HCT116 (cell line): ENCODE results near the gene LAIR1. TPM values are rescaled to one million over a fixed set of nuclear protein-coding genes. Genes with fewer than 3 reads are reported as not detected.
"Not testable (repeated sequence)": the region's sequence is repeated elsewhere in the genome, so short reads cannot be mapped to it uniquely, and the experiment has no call there.

Experiments used
- ATAC-seq: fragments of 200-7000 bp; cut with Tn5 transposase; 2 replicates; pipeline ENCODE4 v1.9.1; 2020; ENCODE audit warnings: mild to moderate bottlenecking, moderate library complexity
- BruUV-seq: library from RNA; stranded (reverse); fragments of 400-500 nt; replicated peaks from 2 replicates; lab custom pipeline; 2021; lab: Mats Ljungman, UMichigan
- CTCF ChIA-PET: fragments of 300-600 bp; sonication (Branson Sonifier 250); formaldehyde crosslinking; loops from one replicate; lab custom pipeline; 2021; ENCODE audit warnings: antibody characterized with exemption; lab: Charles Lee
- POLR2A ChIA-PET: fragments of 300-600, 350-600 bp; sonication (Branson Sonifier 250); formaldehyde crosslinking; loops from one replicate; lab custom pipeline; 2021; ENCODE audit warnings: antibody characterized with exemption; lab: Charles Lee
- RAD21 ChIA-PET, 2 experiments: fragments of 300-600 bp; sonication (Branson Sonifier 250); formaldehyde crosslinking; loops; one replicate each; lab custom pipeline; 2023; ENCODE audit warnings: low total read pairs in 2 of 2; ENCODE audit not compliant: uncharacterized antibody in 2 of 2, unreplicated experiment in 2 of 2, low non-redundant PET in 1 of 2; lab: Charles Lee
- DNase-seq: peaks from one replicate; pipeline ENCODE4 v3.0.0-alpha.2; 2010; ENCODE audit warnings: low read depth, low spot score
- H2AFZ ChIP-seq: fragments of 200-600 bp; shearing (Covaris generic), sonication (generic); 2 replicates; pipeline ENCODE4 v1.6.1; 2017; ENCODE audit warnings: low read depth, mixed run types, mixed read lengths, antibody characterized with exemption, low read length; ENCODE audit not compliant: poor library complexity, severe bottlenecking
- H3K27ac ChIP-seq: 2 replicates; pipeline ENCODE4 v1.5.1; 2012; ENCODE audit warnings: low read depth, low read length
- H3K27me3 ChIP-seq: fragments of 200-600 bp; sonication (generic); 2 replicates; pipeline ENCODE4 v1.6.1; 2016; ENCODE audit warnings: mixed run types, low read length, mixed read lengths; ENCODE audit not compliant: insufficient read depth
- H3K36me3 ChIP-seq, 2 experiments: fragments of 200-500 bp in 1 of 2; fragments of 200-600 bp in 1 of 2; sonication (Bioruptor generic) in 1 of 2; sonication (generic) in 1 of 2; 2 replicates each; pipeline versions ENCODE4 v1.5.1 to v1.6.1; 2014 to 2016; ENCODE audit warnings: low read length in 2 of 2, inconsistent platforms in 1 of 2, mixed read lengths in 1 of 2, mixed run types in 1 of 2; ENCODE audit not compliant: insufficient read depth in 2 of 2, control insufficient read depth in 1 of 2
- H3K4me1 ChIP-seq, 2 experiments: fragments of 200-600 bp in 1 of 2; sonication (generic) in 1 of 2; 2 replicates each; pipeline versions ENCODE4 v1.5.1 to v1.6.1; 2012 to 2017; ENCODE audit warnings: low read length in 2 of 2, inconsistent platforms in 1 of 2, mild to moderate bottlenecking in 1 of 2, mixed read lengths in 1 of 2, mixed run types in 1 of 2, moderate library complexity in 1 of 2; ENCODE audit not compliant: insufficient read depth in 2 of 2, control insufficient read depth in 1 of 2
- H3K4me2 ChIP-seq: fragments of 200-600 bp; sonication (generic); 2 replicates; pipeline ENCODE4 v1.6.1; 2017; ENCODE audit warnings: mixed run types, low read length, mixed read lengths
- H3K4me3 ChIP-seq, 2 experiments: fragments of 200-600 bp in 1 of 2; sonication (generic) in 1 of 2; replicated peaks in 1 of 2; 2 replicates each; pipeline ENCODE4 v1.5.1; 2011 to 2016; ENCODE audit warnings: low read length in 2 of 2, control low read depth in 1 of 2, low read depth in 1 of 2, mild to moderate bottlenecking in 1 of 2, mixed read lengths in 1 of 2, mixed run types in 1 of 2
- H3K79me2 ChIP-seq: fragments of 200-600 bp; sonication (generic); 2 replicates; pipeline ENCODE4 v1.6.1; 2017; ENCODE audit warnings: mild to moderate bottlenecking, mixed run types, low read length, moderate library complexity, mixed read lengths; ENCODE audit not compliant: insufficient read depth
- H3K9ac ChIP-seq: fragments of 200-600 bp; sonication (generic); 2 replicates; pipeline ENCODE4 v1.6.1; 2016; ENCODE audit warnings: low read length, mixed read lengths
- H3K9me2 ChIP-seq: fragments of 200-600 bp; sonication (generic), shearing (Covaris generic); 2 replicates; pipeline ENCODE4 v1.6.1; 2017; ENCODE audit warnings: mixed run types, mild to moderate bottlenecking, moderate library complexity; ENCODE audit not compliant: insufficient read depth
- H3K9me3 ChIP-seq, 2 experiments: fragments of 200-500 bp in 1 of 2; fragments of 200-600 bp in 1 of 2; sonication (Bioruptor generic) in 1 of 2; sonication (generic) in 1 of 2; 2 replicates each; pipeline ENCODE4 v1.6.1; 2014 to 2017; ENCODE audit warnings: low read length in 2 of 2, mixed read lengths in 2 of 2, inconsistent platforms in 1 of 2, low read depth in 1 of 2, mild to moderate bottlenecking in 1 of 2, mixed run types in 1 of 2, moderate library complexity in 1 of 2; ENCODE audit not compliant: control insufficient read depth in 1 of 2, insufficient read depth in 1 of 2
- H4K20me1 ChIP-seq: fragments of 200-600 bp; sonication (generic), shearing (Covaris generic); 2 replicates; pipeline ENCODE4 v1.6.1; 2017; ENCODE audit warnings: mixed run types, mild to moderate bottlenecking, moderate library complexity; ENCODE audit not compliant: insufficient read depth
- ATF3 ChIP-seq: IDR thresholded peaks from 2 replicates; pipeline ENCODE4 v1.6.1; 2012
- CEBPB ChIP-seq: IDR thresholded peaks from 2 replicates; pipeline ENCODE4 v1.6.1; 2012; ENCODE audit warnings: low read depth
- JUND ChIP-seq: IDR thresholded peaks from 2 replicates; pipeline ENCODE4 v1.6.1; 2012
- SIN3A ChIP-seq: IDR thresholded peaks from 2 replicates; pipeline ENCODE4 v1.6.1; 2012; ENCODE audit warnings: low read depth
- ZFX ChIP-seq: fragments of 450-650 bp; IDR thresholded peaks from 2 replicates; pipeline ENCODE4 v1.6.1; 2017
- intact Hi-C: fragments of 100-400 bp; cut with micrococcal nuclease; formaldehyde crosslinking; loops from 2 replicates; pipeline ENCODE4 v1.10.0; 2022
- total RNA-seq: library from RNA; stranded (reverse); gene quantifications from one replicate; pipeline ENCODE4 v1.2.1, GENCODE V29; 2021; ENCODE audit not compliant: unreplicated experiment

The LAIR1 gene
- total RNA-seq, 1 experiment from 2014 or later = 0.89 TPM

DNA sequence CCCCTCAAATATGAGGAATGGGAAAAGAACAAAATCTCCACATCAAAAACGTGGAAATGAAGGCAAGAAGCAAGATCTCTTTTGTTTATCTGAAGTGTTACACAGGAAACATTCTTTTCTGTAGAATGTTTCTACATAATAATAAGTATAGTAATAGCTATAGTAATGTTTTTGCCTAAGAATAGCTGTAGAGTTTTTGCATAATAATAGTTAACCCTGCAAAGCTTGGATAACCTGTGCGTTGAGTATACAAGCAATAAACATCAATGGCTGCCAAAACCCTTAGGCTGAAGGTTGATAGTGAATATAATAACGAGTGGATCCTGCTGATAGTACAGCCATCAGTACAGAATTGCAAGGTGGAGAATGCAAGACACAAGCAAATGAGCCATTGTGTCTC is 40.7 kb downstream of the LAIR1 start:
- ChIA-PET RAD21 (no interaction called here), POLR2A (no interaction called here), CTCF (interaction anchor here (0.8 to 1.7 kb wide), 3 partner anchors 8 to 187 kb away, joined by 3 to 7 read pairs (median 4); partner anchors contain the start of gene CNOT3)
- Histone ChIP-seq H3K9me2 (no peaks in the 10 kb centered on the region), H3K9ac (no peak overlapping the region), H3K4me2 (no peak overlapping the region), H2AFZ (no peak overlapping the region), H3K4me3 (no peak overlapping the region), H3K27ac (no peak overlapping the region), H3K9me3 (peaks cover 0 to 6% of the 10 kb centered on the region in 2 experiments; a peak in 2 of 4 replicates), H3K4me1 (no peaks in the 10 kb centered on the region), H4K20me1 (no peaks in the 10 kb centered on the region), H3K36me3 (no peaks in the 10 kb centered on the region), H3K79me2 (no peaks in the 10 kb centered on the region), H3K27me3 (no peaks in the 10 kb centered on the region)
- intact Hi-C loops = no loop called here
- ATAC-seq = no peak
- BruUV-seq = no TSS peak
- DNase-seq = no peak
- TF ChIP-seq ZFX = no peak
- TF ChIP-seq SIN3A = no peak
- no peak for TF ChIP-seq CEBPB
- no peak for TF ChIP-seq ATF3
- TF ChIP-seq JUND = no peak

- POLR2A ChIA-PET, H3K9ac ChIP-seq, H2AFZ ChIP-seq, H4K20me1 ChIP-seq, RAD21 ChIA-PET, H3K27me3 ChIP-seq, H3K36me3 ChIP-seq, CTCF ChIA-PET, intact Hi-C loops, H3K4me2 ChIP-seq, H3K27ac ChIP-seq, H3K4me1 ChIP-seq, H3K9me2 ChIP-seq, H3K4me3 ChIP-seq, BruUV-seq, H3K9me3 ChIP-seq, ATAC-seq, DNase-seq, H3K79me2 ChIP-seq: not testable (repeated sequence)
These were observed 41.8 kb downstream of the LAIR1 start for GRCh38 chr19:54322934-54323333.

- DNase-seq, H3K4me2 ChIP-seq, H3K4me1 ChIP-seq, H3K27me3 ChIP-seq, H3K4me3 ChIP-seq, H3K9me3 ChIP-seq, H2AFZ ChIP-seq, H3K79me2 ChIP-seq, CTCF ChIA-PET, H3K36me3 ChIP-seq, intact Hi-C loops, H3K9me2 ChIP-seq, POLR2A ChIA-PET, RAD21 ChIA-PET, H3K9ac ChIP-seq, H4K20me1 ChIP-seq, H3K27ac ChIP-seq, ATAC-seq, BruUV-seq: not testable (repeated sequence)
These were observed 42.4 kb downstream of the LAIR1 start for GRCh38 chr19:54322295-54322694.
